NCI-H82 (cell line): ENCODE data around the gene UST.

Experiments
- DNase-seq: peaks from one replicate; lab custom pipeline; 2025; lab: John Stamatoyannopoulos, UW

Gene UST

GRCh38 chr6:149008741-149009140 is 261.9 kb downstream of the UST start:
- no peak for DNase-seq

- peak; percentile 26 for DNase-seq
Observed at GRCh38 chr6:149012040-149012545, 265.3 kb downstream of the UST start.

GRCh38 chr6:149013586-149014344 is 266.9 kb downstream of the UST start:
- DNase-seq, result peak; percentile 18

GRCh38 chr6:149014631-149015534 is 268.1 kb downstream of the UST start:
- DNase-seq, result no peak

GRCh38 chr6:149015535-149016525 is 269.0 kb downstream of the UST start:
- DNase-seq, result no peak

- no peak for DNase-seq
Observed at GRCh38 chr6:149016716-149017115, 269.9 kb downstream of the UST start.

GRCh38 chr6:149020319-149020718 is 273.5 kb downstream of the UST start:
- no peak for DNase-seq

- DNase-seq, result no peak
Observed at GRCh38 chr6:149024361-149024760, 277.5 kb downstream of the UST start.

- no peak for DNase-seq
Observed at GRCh38 chr6:149025061-149025460, 278.2 kb downstream of the UST start.

GRCh38 chr6:149026530-149026942 is 279.7 kb downstream of the UST start:
- DNase-seq, result peak; percentile 74

GRCh38 chr6:149027484-149027883 is 280.7 kb downstream of the UST start:
- no peak for DNase-seq

- DNase-seq, result peak; percentile 93
Observed at GRCh38 chr6:149028767-149029405, 282.1 kb downstream of the UST start.

- no peak for DNase-seq
Observed at GRCh38 chr6:149031201-149031858, 284.5 kb downstream of the UST start.

- no peak for DNase-seq
Observed at GRCh38 chr6:149031859-149032598, 285.2 kb downstream of the UST start.

GRCh38 chr6:149032599-149033405 is 286.0 kb downstream of the UST start:
- DNase-seq, result no peak

- DNase-seq, result no peak
Observed at GRCh38 chr6:149033454-149033853, 286.6 kb downstream of the UST start.

GRCh38 chr6:149035766-149036165 is 288.9 kb downstream of the UST start:
- DNase-seq, result no peak

- peak; percentile 20 for DNase-seq
Observed at GRCh38 chr6:149037051-149037671, 290.3 kb downstream of the UST start.
